Measurements from ENCODE around the gene CYP3A7.
"Not testable (repeated sequence)": the region's sequence is repeated elsewhere in the genome, so short reads cannot be mapped to it uniquely, and the experiment has no call there.

The CYP3A7 gene

GRCh38 chr7:99665312-99666012, 69.5 kb downstream of the CYP3A7 start:
- no peak for DNase-seq

DNA sequence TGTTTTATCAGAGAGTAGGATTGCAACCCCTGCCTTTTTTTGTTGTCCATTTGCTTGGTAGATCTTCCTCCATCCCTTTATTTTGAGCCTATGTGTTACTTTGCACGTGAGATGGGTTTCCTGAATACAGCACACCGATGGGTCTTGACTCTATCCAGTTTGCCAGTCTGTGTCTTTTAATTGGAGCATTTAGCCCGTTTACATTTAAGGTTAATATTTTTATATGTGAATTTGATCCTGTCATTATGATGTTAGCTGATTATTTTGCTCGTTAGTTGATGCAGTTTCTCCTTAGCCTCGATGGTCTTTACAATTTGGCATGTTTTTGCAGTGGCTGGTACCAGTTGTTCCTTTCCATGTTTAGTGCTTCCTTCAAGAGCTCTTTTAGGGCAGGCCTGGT, 77.1 kb downstream of the CYP3A7 start:
- DNase-seq, result not testable (repeated sequence)

All from stimulated activated CD4-positive, alpha-beta T cell treated with anti-CD3 and anti-CD28 coated beads, Interleukin-4, amount 100 ng/mL, for 4 hours (primary cell).